Neural progenitor cell (in vitro differentiated cells): ENCODE results near the gene RHBDL3. TPM values are rescaled to one million over a fixed set of nuclear protein-coding genes. Genes with fewer than 3 reads are reported as not detected.

Experiments used
- DNase-seq: peaks from one replicate; pipeline ENCODE4 v3.0.0-alpha.2; 2016; ENCODE audit warnings: low spot score
- H2AFZ ChIP-seq: fragments of 200-600 bp; sonication (generic); replicated peaks from 2 replicates; pipeline ENCODE4 v1.6.1; 2016; ENCODE audit warnings: antibody characterized with exemption
- H3F3A ChIP-seq: fragments of 200-600 bp; sonication (generic); 2 replicates; pipeline ENCODE4 v1.6.1; 2016; ENCODE audit warnings: antibody characterized with exemption, low read depth
- H3K27ac ChIP-seq: fragments of 200-600 bp; sonication (generic); 2 replicates; pipeline ENCODE4 v1.5.1; 2016; ENCODE audit warnings: mild to moderate bottlenecking
- H3K27me3 ChIP-seq: fragments of 200-600 bp; sonication (generic); 2 replicates; pipeline ENCODE4 v1.6.1; 2016; ENCODE audit warnings: mild to moderate bottlenecking, moderate library complexity
- H3K36me3 ChIP-seq: fragments of 200-600 bp; sonication (generic); 2 replicates; pipeline ENCODE4 v1.5.1; 2016
- H3K4me1 ChIP-seq: fragments of 200-600 bp; sonication (generic); 2 replicates; pipeline ENCODE4 v1.6.1; 2016; ENCODE audit warnings: mixed run types
- H3K4me2 ChIP-seq: fragments of 200-600 bp; sonication (generic); 2 replicates; pipeline ENCODE4 v1.6.1; 2016
- H3K4me3 ChIP-seq: fragments of 200-600 bp; sonication (generic); 2 replicates; pipeline ENCODE4 v1.5.1; 2016
- H3K79me2 ChIP-seq: fragments of 200-600 bp; sonication (generic); 2 replicates; pipeline ENCODE4 v1.6.1; 2016; ENCODE audit warnings: low read depth
- H3K9ac ChIP-seq: fragments of 200-600 bp; sonication (generic); 2 replicates; pipeline ENCODE4 v1.6.1; 2016
- H3K9me3 ChIP-seq: fragments of 200-600 bp; sonication (generic); 2 replicates; pipeline ENCODE4 v1.5.1; 2016; ENCODE audit warnings: low read depth
- H4K20me1 ChIP-seq: fragments of 200-600 bp; sonication (generic); 2 replicates; pipeline ENCODE4 v1.6.1; 2016; ENCODE audit warnings: low read depth
- H3K27ac Mint-ChIP-seq: 3 replicates; pipeline ENCODE4 v1.8.0; 2021; ENCODE audit warnings: mixed read lengths
- H3K27me3 Mint-ChIP-seq: 2 replicates; pipeline ENCODE4 v1.8.0; 2022; ENCODE audit warnings: low read depth, mild to moderate bottlenecking, inconsistent platforms, moderate library complexity, mixed read lengths; ENCODE audit not compliant: insufficient read depth
- H3K36me3 Mint-ChIP-seq: 3 replicates; pipeline ENCODE4 v1.8.0; 2021; ENCODE audit warnings: mixed read lengths
- H3K4me1 Mint-ChIP-seq: 3 replicates; pipeline ENCODE4 v1.8.0; 2021; ENCODE audit warnings: mixed read lengths
- H3K4me3 Mint-ChIP-seq: 3 replicates; pipeline ENCODE4 v1.8.0; 2021; ENCODE audit warnings: mild to moderate bottlenecking, moderate library complexity, mixed read lengths
- H3K9me3 Mint-ChIP-seq: 3 replicates; pipeline ENCODE4 v1.8.0; 2020; ENCODE audit warnings: mixed read lengths
- CTCF ChIP-seq: fragments of 200-600 bp; sonication (generic); IDR thresholded peaks from 2 replicates; pipeline ENCODE4 v1.5.1; 2017; ENCODE audit warnings: antibody characterized with exemption, mild to moderate bottlenecking
- EZH2 ChIP-seq: fragments of 200-600 bp; sonication (generic); IDR thresholded peaks from 2 replicates; pipeline ENCODE4 v1.6.1; 2017; ENCODE audit warnings: antibody characterized with exemption, mild to moderate bottlenecking, moderate library complexity
- EZH2phosphoT487 ChIP-seq: fragments of 200-600 bp; sonication (generic); IDR thresholded peaks from 2 replicates; pipeline ENCODE4 v1.6.1; 2017; ENCODE audit warnings: antibody characterized with exemption
- total RNA-seq: library from RNA; depleted of rRNA; stranded (reverse); fragments of >200 nt; gene quantifications from 2 replicates; pipeline ENCODE4 v1.2.3, GENCODE V29; 2015; ENCODE audit warnings: low replicate concordance

The RHBDL3 gene
- total RNA-seq, 1 donor from 2014 or later: 2.5 TPM

GRCh38 chr17:32240750-32241149 is 24.9 kb upstream of the RHBDL3 start:
- no peaks in the 10 kb centered on the region for H3K27me3 ChIP-seq
- H4K20me1 ChIP-seq: no peaks in the 10 kb centered on the region
- H3K27me3 Mint-ChIP-seq: no peaks in the 10 kb centered on the region
- H3K4me2 ChIP-seq: no peak overlapping the region
- H3K4me3 Mint-ChIP-seq: no peak overlapping the region
- H3K79me2 ChIP-seq: no peaks in the 10 kb centered on the region
- H3K4me3 ChIP-seq: no peak overlapping the region
- no peak overlapping the region for H3K27ac Mint-ChIP-seq
- no peak for TF ChIP-seq EZH2phosphoT487
- no peak for TF ChIP-seq EZH2
- TF ChIP-seq CTCF: no peak
- no peaks in the 10 kb centered on the region for H3F3A ChIP-seq
- peaks cover 2% of the 10 kb centered on the region for H3K36me3 Mint-ChIP-seq
- H2AFZ ChIP-seq: no peak overlapping the region
- H3K4me1 ChIP-seq: peaks cover 10% of the 10 kb centered on the region
- no peak for DNase-seq
- no peaks in the 10 kb centered on the region for H3K9me3 Mint-ChIP-seq
- no peaks in the 10 kb centered on the region for H3K9me3 ChIP-seq
- no peaks in the 10 kb centered on the region for H3K36me3 ChIP-seq
- no peak overlapping the region for H3K9ac ChIP-seq
- H3K27ac ChIP-seq: no peak overlapping the region
- H3K4me1 Mint-ChIP-seq: peaks cover 12% of the 10 kb centered on the region

- Histone ChIP-seq H3F3A (no peaks in the 10 kb centered on the region), H3K4me2 (no peak overlapping the region), H3K27me3 (no peaks in the 10 kb centered on the region), H4K20me1 (no peaks in the 10 kb centered on the region), H3K9ac (no peak overlapping the region), H2AFZ (no peak overlapping the region), H3K79me2 (no peaks in the 10 kb centered on the region), H3K27ac (no peak overlapping the region), H3K4me1 (peaks cover 10% of the 10 kb centered on the region), H3K36me3 (no peaks in the 10 kb centered on the region), H3K4me3 (no peak overlapping the region), H3K9me3 (no peaks in the 10 kb centered on the region)
- Mint-ChIP-seq H3K27me3 (no peaks in the 10 kb centered on the region), H3K9me3 (no peaks in the 10 kb centered on the region), H3K4me3 (no peak overlapping the region), H3K27ac (no peak overlapping the region), H3K36me3 (peaks cover 2% of the 10 kb centered on the region), H3K4me1 (peaks cover 12% of the 10 kb centered on the region)
- TF ChIP-seq EZH2phosphoT487: no peak
- TF ChIP-seq EZH2: no peak
- TF ChIP-seq CTCF: no peak
- DNase-seq: no peak
These were observed 24.0 kb upstream of the RHBDL3 start for GRCh38 chr17:32241640-32242039.

- Mint-ChIP-seq H3K27me3 (no peaks in the 10 kb centered on the region), H3K9me3 (no peaks in the 10 kb centered on the region), H3K36me3 (no peaks in the 10 kb centered on the region), H3K4me3 (no peak overlapping the region), H3K4me1 (no peaks in the 10 kb centered on the region), H3K27ac (no peak overlapping the region)
- Histone ChIP-seq H3K4me3 (no peak overlapping the region), H3K4me2 (no peak overlapping the region), H3F3A (no peaks in the 10 kb centered on the region), H3K9me3 (no peaks in the 10 kb centered on the region), H3K79me2 (no peaks in the 10 kb centered on the region), H3K9ac (no peak overlapping the region), H2AFZ (no peak overlapping the region), H3K4me1 (no peaks in the 10 kb centered on the region), H3K36me3 (no peaks in the 10 kb centered on the region), H3K27ac (no peak overlapping the region), H4K20me1 (no peaks in the 10 kb centered on the region), H3K27me3 (no peaks in the 10 kb centered on the region)
- TF ChIP-seq CTCF: no peak
- TF ChIP-seq EZH2: no peak
- DNase-seq: no peak
These were observed 16.2 kb upstream of the RHBDL3 start for GRCh38 chr17:32249475-32249874.
